Stimulated activated CD8-positive, alpha-beta memory T cell treated with anti-CD3 and anti-CD28 coated beads, Interleukin-4, amount 100 ng/mL, for 4 hours (primary cell): ENCODE measurements around the gene RAPGEF4.

Experiments
- DNase-seq, 2 donors: peaks; one replicate each; pipeline ENCODE4 v3.0.0-alpha.2; 2020; ENCODE audit warnings: low read depth in 2 of 2, low spot score in 1 of 2

The RAPGEF4 gene

DNA sequence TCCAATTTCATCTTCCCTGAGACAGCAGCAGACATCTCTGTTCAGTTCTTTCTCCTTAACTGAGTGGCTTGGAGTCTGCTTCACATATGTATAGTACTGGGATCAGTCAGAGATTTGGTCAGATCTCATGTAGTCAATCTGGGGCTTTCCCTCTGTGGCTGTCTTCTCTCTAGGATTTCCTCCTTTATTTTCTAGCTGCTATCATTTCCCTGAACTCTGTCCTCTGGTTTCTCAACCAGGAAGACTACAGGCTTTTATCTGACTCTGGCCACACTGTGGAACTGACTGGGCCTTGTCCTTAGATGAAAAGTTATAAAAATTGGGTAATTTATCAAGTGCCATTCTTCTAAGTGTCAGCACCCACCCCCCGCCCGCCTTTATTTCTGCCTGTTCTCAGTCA, 121.0 kb downstream of the RAPGEF4 start:
- DNase-seq = no peak

DNA sequence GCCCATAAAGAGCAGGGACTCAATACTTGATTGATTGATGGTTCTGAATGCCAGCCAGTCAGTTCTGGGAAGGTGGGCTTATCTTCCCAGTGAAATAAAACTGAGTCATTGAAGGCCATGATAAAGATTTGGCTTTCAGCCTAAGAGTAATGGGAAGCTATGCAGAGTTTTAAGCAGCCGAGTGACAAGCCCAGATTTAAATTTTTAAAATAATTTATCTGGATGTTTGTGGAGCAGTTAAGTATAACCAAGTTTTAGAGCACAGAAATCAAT, 122.8 kb downstream of the RAPGEF4 start:
- no peak for DNase-seq

GRCh38 chr2:172859581-172860335, 124.1 kb downstream of the RAPGEF4 start:
- no peak for DNase-seq

- no peak for DNase-seq
These were observed 124.7 kb downstream of the RAPGEF4 start for GRCh38 chr2:172860336-172860707.

DNA sequence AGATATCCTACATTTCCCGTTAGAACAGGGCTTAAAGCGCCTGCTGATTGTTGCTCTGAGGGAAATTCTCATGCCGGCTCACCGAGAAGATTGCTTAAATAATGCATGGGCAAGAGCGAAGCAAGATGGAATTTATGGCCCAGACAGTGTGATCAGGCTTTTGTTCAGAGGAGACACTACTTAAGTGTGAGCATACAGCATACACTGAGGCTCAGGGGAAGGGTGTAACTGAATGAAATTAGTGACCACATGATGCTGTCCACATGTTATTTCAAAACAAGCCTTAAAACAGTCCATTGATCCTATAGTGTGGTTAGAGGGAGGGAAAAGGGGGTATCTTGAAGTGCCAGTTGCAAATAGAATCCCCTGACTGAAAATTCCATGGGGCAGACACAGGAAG, 125.5 kb downstream of the RAPGEF4 start:
- no peak for DNase-seq

GRCh38 chr2:172861656-172862476, 126.2 kb downstream of the RAPGEF4 start:
- DNase-seq = no peak

DNA sequence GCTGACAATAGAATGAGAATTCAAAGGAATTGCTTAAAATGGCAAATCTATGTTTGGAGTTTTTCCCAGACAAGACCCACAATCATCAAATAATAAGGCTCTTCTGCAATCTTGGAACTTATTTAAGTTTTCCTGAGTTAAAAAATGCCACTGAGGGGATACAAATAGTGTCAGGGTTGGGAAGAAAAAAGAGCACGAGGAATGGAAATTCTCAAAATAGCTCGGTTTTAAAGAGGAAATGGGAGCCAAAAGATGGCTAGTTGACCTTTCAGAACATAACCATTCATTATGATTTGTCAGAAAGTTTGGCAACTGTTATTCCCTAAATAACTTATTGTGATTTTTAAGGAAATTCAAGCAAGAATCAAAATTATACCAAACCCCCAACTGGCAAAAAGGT, 127.7 kb downstream of the RAPGEF4 start:
- no peak for DNase-seq

GRCh38 chr2:172864182-172864581, 128.5 kb downstream of the RAPGEF4 start:
- no peak for DNase-seq

- DNase-seq = no peak
These were observed 129.8 kb downstream of the RAPGEF4 start for GRCh38 chr2:172865422-172865821.

GRCh38 chr2:172869861-172870260, 134.2 kb downstream of the RAPGEF4 start:
- no peak for DNase-seq

GRCh38 chr2:172870396-172870795, 134.8 kb downstream of the RAPGEF4 start:
- no peak for DNase-seq

GRCh38 chr2:172877826-172878225, 142.2 kb downstream of the RAPGEF4 start:
- DNase-seq = no peak

DNA sequence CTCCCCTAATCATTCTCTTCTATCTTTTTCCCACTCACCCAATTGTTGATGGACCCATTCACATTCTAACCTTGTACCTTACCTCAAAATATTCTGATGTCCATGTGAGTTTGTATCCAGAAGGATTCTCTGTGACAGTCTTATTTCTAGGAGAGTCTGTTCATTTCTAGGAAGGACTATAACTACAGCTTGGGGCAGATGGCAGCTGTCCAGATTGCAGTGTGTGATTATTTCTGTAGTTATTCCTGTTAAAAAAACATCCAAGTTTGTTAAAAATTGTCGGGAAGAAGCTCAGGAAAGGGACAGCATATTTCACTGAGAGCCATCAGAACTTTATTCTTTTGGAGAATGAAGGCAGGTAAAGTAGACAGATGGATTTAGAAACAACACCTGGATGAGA, 142.6 kb downstream of the RAPGEF4 start:
- DNase-seq = no peak

- no peak for DNase-seq
These were observed 148.7 kb downstream of the RAPGEF4 start for GRCh38 chr2:172884336-172884735.

- no peak for DNase-seq
These were observed 150.4 kb downstream of the RAPGEF4 start for GRCh38 chr2:172885996-172886395.

DNA sequence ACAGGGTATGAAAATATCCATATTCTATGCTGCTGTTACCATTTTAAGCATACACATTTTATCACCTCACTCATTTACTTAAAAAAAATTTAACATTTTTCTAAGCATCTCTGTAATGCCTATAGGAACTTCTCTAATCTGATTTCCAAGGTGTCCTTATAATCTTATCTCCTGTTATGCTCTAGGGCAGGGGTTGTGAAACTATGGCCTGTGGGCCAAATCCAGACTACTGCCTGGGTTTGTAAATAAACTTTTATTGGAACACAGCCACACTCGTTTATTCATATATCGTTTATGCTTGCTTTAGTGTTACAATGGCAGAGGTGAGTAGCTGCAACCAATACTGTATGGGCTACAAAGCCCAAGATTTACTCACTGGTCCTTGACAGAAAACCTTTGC, 151.6 kb downstream of the RAPGEF4 start:
- no peak for DNase-seq

DNA sequence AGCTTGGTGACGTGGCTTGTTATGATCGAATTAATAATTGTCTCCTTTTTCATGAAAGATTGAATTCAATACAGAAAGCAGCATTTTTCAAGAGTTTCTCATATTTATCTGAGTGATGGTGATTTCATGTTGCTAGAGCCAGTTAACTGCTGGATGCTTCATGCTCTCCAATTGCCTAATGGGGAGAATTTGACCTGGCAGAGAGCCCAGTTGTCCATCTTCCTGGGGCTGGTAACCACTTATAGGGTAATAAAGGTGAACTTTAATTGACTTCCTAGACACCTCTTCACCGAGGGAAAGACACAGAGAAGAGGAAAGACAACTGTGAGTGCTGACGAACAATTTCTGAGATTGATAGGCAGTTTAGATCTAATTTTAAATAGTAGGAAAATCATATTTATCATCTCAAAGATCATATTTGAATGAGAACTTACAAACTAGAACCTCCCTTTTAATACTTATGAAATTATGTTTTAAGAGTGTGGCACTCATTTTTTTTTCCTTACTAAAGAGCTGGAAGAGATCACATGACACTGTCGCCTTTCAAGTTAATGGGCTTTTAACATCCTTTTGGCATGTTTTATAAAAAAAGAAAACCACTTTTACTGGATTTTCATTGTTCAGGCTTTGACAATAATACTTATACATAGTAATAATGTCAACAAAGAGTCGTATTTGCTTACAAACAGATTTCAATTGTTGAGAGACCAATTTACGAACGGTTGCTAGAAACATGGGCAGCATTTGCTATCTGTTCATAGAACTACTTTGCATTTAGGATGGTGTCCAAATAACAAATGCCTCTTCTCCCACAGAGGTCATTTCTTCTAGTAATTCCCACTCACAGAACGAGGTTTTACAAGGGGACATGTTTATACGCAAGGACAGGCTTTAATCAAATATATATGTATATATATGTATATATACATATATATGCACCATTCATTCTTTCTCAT, 153.3 kb downstream of the RAPGEF4 start:
- no peak for DNase-seq

- DNase-seq = no peak
These were observed 154.3 kb downstream of the RAPGEF4 start for GRCh38 chr2:172889768-172890430.

DNA sequence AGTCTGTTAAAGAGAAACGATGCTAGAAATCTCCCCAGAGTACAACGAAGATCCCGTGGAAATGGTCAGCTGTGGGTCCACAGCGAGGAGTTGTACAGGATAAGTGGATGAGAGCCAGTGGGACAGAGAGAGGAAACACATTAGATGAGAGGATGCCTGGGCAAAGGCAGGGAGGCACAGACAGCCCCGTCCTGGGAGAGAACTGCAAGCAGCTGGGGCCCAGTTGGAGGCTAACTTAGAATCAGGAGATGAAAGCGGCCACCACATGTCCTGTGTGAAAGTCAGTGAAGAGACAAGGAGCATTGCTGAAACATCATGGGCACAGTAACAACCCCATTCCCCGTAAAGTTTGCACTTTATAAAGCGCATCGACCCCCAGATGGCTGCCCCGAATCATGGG, 157.5 kb downstream of the RAPGEF4 start:
- DNase-seq = no peak

- no peak for DNase-seq
These were observed 158.0 kb downstream of the RAPGEF4 start for GRCh38 chr2:172893671-172894070.

DNA sequence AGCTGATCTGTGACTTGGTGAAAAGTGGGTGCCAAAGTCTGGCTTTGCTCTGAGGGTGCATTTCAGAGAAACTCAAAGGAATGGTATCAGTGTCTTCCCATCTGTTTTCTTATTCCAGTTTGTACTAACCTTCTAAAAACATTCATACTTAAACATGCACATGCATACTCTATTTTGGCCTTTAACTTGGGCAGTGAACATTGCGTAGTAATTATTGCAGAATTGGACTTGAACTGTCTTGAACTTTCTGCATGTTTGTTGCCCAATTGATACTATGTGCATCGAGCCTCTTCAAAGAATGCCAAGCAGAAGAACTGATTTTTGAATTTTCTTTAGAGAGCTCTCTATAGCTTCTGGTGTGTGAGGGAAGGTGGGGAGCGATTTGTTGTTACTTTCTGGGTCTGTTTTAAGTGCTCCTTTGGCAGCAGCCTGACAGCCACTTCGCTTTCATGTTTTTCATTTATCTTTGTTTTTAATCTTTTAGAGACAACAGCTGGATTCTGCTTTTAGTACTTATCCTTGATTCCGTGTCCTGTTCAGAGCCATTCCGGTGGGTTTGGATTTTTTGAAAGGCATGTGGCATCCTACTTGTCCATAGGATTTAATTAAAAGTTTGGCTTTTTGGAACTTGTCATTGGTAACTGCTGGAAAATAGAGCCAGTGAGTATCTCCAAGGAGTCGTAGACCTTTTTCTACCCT, 159.2 kb downstream of the RAPGEF4 start:
- no peak for DNase-seq
